Measurements from ENCODE around the gene KCNQ4.

- TF ChIP-seq, protein P1, sequence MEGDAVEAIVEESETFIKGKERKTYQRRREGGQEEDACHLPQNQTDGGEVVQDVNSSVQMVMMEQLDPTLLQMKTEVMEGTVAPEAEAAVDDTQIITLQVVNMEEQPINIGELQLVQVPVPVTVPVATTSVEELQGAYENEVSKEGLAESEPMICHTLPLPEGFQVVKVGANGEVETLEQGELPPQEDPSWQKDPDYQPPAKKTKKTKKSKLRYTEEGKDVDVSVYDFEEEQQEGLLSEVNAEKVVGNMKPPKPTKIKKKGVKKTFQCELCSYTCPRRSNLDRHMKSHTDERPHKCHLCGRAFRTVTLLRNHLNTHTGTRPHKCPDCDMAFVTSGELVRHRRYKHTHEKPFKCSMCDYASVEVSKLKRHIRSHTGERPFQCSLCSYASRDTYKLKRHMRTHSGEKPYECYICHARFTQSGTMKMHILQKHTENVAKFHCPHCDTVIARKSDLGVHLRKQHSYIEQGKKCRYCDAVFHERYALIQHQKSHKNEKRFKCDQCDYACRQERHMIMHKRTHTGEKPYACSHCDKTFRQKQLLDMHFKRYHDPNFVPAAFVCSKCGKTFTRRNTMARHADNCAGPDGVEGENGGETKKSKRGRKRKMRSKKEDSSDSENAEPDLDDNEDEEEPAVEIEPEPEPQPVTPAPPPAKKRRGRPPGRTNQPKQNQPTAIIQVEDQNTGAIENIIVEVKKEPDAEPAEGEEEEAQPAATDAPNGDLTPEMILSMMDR (conservative IDR thresholded peaks at IDR 0.05 in 1 of 2, IDR thresholded peaks at IDR 0.05 in 1 of 2; ENCODE audit: extremely low read depth in 1 of 2, insufficient read depth in 1 of 2, low read depth in 1 of 2, low read length in 2 of 2), result no peak
- TF ChIP-seq EZH2 (IDR thresholded peaks at IDR 0.05; ENCODE audit: borderline replicate concordance, low read length), result no peak
Observed at GRCh38 chr1:40799351-40799867, 15.8 kb downstream of the KCNQ4 start.

Data from mammary epithelial cell (primary cell).